Measurements from ENCODE around the gene ATRIP. TPM values are rescaled to one million over a fixed set of nuclear protein-coding genes. Genes with fewer than 3 reads are reported as not detected.

The ATRIP gene
- total and polyA plus RNA-seq, 2 of the 8 experiments (the other 6 are each of a cell fraction or from before 2014, with no cell fraction given): 18.5 to 20.2 TPM

DNA sequence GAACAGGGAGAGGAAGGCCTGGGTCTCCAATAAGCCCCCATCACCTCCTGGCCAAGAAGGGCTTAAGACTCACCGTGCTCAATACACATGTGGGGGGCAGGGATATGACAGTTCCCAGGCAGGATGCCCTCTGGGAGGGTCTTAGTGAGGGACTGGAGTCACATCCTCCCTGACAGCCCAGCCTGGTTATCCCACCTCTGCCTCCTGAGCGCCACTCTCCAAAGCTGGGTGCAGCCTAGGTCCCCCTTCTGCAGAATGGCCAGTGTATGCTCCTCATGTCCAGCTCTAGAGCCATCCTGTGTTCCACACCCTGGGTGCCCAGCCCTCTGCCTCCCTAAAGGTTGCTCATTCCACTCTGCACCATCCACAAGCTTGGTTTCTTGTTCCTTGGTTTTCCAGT is 58.6 kb downstream of the ATRIP start (continued):
- TF ChIP-seq RFX5 (IDR thresholded peaks at IDR 0.05; ENCODE audit: borderline replicate concordance, low read depth, low read length) (no peak), BCL11A (IDR thresholded peaks at IDR 0.05; ENCODE audit: low read depth in 2 of 2, low read length in 2 of 2) (no peak), SP2 (IDR thresholded peaks at IDR 0.05; ENCODE audit: low read length) (no peak)

Data from H1 (cell line).